HK-2 (cell line): ENCODE data around the gene STEAP1B.

Experiments
- DNase-seq: peaks from one replicate; pipeline ENCODE4 v3.0.0-alpha.2; 2018; ENCODE audit not compliant: unreplicated experiment

Gene STEAP1B

GRCh38 chr7:22371878-22372277 is 128.1 kb downstream of the STEAP1B start:
- no peak for DNase-seq
